AG04450 (cell line): ENCODE measurements around the gene CD160. TPM values are rescaled to one million over a fixed set of nuclear protein-coding genes. Genes with fewer than 3 reads are reported as not detected.
"Not testable (repeated sequence)": the region's sequence is repeated elsewhere in the genome, so short reads cannot be mapped to it uniquely, and the experiment has no call there.

Experiments
- CTCF ChIA-PET: fragments of 300-600, 350-600 bp; formaldehyde crosslinking; extraction: SDS; loops from one replicate; lab custom pipeline; 2022; ENCODE audit warnings: antibody characterized with exemption, inconsistent platforms; lab: Charles Lee
- POLR2A ChIA-PET: fragments of 350-600 bp; formaldehyde crosslinking; extraction: SDS; loops from one replicate; lab custom pipeline; 2021; ENCODE audit warnings: antibody characterized with exemption, inconsistent platforms; lab: Yijun Ruan, JAX
- DNase-seq: peaks from one replicate; pipeline ENCODE4 v3.0.0-alpha.2; 2011; ENCODE audit warnings: low read depth, low spot score
- H3K27ac ChIP-seq: one replicate; pipeline ENCODE4 v1.5.1; 2012; ENCODE audit warnings: low read depth, low read length, control low read depth
- H3K27me3 ChIP-seq: one replicate; pipeline ENCODE4 v1.6.0; 2012; ENCODE audit warnings: low read length; ENCODE audit not compliant: control insufficient read depth, insufficient read depth
- H3K4me3 ChIP-seq: 2 replicates; pipeline ENCODE4 v1.5.1; 2011; ENCODE audit warnings: mild to moderate bottlenecking, low read depth, low read length, control low read depth
- H3K9me3 ChIP-seq: 2 replicates; pipeline ENCODE4 v1.5.1; 2012; ENCODE audit warnings: low read length; ENCODE audit not compliant: control insufficient read depth, insufficient read depth
- polyA plus RNA-seq: library from polyadenylated mRNA; depleted of rRNA; stranded (reverse); fragments of >200 nt; gene quantifications from 2 replicates; pipeline ENCODE4 v1.2.3, GENCODE V29; 2011
- TF ChIP-seq, protein P1 (sequence below): IDR thresholded peaks from 2 replicates; pipeline ENCODE4 v1.5.1; 2011; ENCODE audit warnings: low read depth, low read length, control low read depth, inconsistent platforms

CD160 gene
- polyA plus RNA-seq, 1 experiment = 0.05 TPM

DNA sequence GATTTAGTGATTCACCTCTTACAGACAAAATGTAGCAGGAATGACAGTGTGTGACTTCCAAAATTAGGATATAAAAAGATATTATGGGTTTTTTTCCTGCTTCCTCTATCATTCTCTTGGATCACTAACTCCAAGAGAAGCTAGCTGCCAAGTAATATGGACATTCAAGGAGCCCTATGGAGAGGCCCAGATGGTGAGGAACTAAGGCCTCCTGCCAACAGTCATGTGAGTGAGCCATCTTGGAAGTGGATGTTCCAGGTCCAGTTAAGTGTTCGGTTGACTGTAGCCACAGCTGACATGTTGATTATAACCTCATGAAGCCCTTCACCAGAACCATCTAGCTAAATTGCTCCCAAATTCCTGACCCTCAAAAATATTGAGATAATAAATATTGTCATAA lies 38.8 kb downstream of the CD160 start:
- H3K4me3 ChIP-seq = no peak overlapping the region
- POLR2A ChIA-PET = no interaction called here
- CTCF ChIA-PET = no interaction called here
- TF ChIP-seq, protein P1, sequence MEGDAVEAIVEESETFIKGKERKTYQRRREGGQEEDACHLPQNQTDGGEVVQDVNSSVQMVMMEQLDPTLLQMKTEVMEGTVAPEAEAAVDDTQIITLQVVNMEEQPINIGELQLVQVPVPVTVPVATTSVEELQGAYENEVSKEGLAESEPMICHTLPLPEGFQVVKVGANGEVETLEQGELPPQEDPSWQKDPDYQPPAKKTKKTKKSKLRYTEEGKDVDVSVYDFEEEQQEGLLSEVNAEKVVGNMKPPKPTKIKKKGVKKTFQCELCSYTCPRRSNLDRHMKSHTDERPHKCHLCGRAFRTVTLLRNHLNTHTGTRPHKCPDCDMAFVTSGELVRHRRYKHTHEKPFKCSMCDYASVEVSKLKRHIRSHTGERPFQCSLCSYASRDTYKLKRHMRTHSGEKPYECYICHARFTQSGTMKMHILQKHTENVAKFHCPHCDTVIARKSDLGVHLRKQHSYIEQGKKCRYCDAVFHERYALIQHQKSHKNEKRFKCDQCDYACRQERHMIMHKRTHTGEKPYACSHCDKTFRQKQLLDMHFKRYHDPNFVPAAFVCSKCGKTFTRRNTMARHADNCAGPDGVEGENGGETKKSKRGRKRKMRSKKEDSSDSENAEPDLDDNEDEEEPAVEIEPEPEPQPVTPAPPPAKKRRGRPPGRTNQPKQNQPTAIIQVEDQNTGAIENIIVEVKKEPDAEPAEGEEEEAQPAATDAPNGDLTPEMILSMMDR = no peak
- DNase-seq = no peak
- H3K27ac ChIP-seq = no peak overlapping the region
- H3K27me3 ChIP-seq = no peaks in the 10 kb centered on the region
- H3K9me3 ChIP-seq = peaks cover 7% of the 10 kb centered on the region

DNA sequence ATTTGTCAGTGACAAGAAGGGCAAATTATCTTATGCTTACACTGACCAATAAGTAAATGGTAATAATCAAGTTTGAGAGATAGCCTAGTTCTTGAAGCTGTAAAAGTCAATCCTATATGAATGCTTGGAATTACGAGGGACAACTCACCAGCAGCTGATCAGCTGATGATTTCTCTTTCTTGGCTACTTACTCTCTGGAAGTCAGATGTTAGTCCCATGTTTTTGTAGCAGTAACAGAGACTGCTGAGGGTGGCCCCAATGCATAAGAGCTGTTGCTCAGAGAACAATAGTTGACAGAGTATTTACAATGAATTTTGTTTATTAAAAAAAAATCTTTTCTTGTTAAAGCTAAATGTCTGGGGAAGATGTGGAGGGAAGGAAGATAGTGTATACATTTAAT lies 39.3 kb downstream of the CD160 start:
- peaks cover 7% of the 10 kb centered on the region for H3K9me3 ChIP-seq
- DNase-seq = no peak
- CTCF ChIA-PET = no interaction called here
- POLR2A ChIA-PET = no interaction called here
- H3K27me3 ChIP-seq = no peaks in the 10 kb centered on the region
- no peak overlapping the region for H3K4me3 ChIP-seq
- TF ChIP-seq, protein P1 = no peak
- no peak overlapping the region for H3K27ac ChIP-seq

DNA sequence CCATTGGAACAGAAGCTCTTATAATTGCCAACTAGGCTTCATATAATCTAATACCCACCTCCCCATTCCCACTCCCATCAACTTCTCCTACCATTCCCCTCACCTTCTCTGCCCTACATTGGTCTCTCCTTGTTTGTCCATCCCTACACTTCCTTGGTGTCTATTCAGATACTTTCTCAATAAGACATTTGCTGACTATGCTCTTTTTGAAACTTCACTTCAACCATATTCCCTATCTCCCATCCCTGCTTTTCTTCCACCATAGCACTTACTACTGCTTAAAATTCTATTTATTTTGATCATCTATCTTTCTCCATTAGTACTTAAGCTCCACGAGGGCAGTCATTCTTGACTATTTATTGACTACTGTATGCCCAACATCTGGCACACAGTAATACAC lies 40.4 kb downstream of the CD160 start:
- DNase-seq = no peak
- Histone ChIP-seq H3K9me3 (peaks cover 7% of the 10 kb centered on the region), H3K27me3 (no peaks in the 10 kb centered on the region), H3K4me3 (no peak overlapping the region), H3K27ac (no peak overlapping the region)
- ChIA-PET CTCF (no interaction called here), POLR2A (no interaction called here)
- TF ChIP-seq, protein P1 = no peak

DNA sequence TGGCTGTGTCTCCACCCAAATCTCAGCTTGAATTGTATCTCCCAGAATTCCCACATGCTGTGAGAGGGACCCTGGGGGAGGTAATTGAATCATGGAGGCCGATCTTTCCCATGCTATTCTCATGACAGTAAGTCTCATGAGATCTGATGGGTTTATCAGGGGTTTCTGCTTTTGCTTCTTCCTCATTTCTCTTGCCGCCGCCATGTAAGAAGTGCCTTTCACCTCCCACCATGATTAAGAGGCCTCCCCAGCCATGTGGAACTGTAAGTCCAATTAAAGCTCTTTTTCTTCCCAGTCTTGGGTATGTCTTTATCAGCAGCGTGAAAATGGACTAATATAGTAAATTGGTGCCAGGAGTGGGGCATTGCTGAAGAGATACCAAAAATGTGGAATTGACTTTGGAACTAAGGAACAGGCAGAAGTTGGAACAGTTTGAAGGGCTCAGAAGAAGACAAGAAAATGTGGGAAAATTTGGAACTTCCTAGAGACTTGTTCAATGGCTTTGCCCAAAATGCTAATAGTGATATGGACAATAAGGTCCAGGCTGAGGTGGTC lies 41.2 kb downstream of the CD160 start:
- DNase-seq, CTCF ChIA-PET, H3K9me3 ChIP-seq, H3K27ac ChIP-seq, POLR2A ChIA-PET, H3K4me3 ChIP-seq, H3K27me3 ChIP-seq: not testable (repeated sequence)

DNA sequence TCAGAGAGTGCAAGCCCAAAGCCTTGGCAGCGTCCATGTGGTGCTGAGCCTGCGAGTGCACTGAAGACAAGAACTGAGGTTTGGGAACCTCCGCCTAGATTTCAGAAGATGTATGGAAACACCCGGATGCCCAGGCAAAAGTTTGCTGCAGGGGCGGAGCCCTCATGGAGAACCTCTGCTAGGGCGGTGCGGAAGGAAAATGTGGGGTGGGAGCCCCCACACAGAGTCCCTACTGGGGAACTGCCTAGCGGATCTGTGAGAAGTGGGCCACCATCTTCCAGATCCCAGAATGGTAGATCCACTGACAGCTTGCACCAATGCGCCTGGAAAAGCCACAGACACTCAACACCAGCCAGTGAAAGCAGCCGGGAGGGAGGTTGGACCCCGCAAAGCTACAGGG lies 42.2 kb downstream of the CD160 start:
- DNase-seq, CTCF ChIA-PET, H3K4me3 ChIP-seq, H3K27ac ChIP-seq, H3K9me3 ChIP-seq, H3K27me3 ChIP-seq, POLR2A ChIA-PET: not testable (repeated sequence)

DNA sequence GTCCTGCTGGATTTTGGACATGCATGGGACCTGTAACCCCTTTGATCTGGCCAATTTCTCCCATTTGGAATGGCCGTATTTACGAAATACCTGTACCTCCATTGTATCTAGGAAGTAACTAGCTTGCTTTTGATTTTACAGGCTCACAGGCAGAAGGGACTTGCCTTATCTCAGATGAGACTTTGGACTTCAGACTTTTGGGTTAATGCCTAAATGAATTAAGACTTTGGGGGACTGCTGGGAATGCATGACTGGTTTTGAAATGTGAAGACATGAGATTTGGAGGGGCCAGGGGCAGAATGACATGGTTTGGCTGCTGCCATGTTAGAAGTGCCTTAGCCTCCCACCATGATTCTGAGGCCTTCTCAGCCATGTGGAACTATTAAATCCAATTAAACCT lies 42.7 kb downstream of the CD160 start:
- CTCF ChIA-PET, POLR2A ChIA-PET: not testable (repeated sequence)

DNA sequence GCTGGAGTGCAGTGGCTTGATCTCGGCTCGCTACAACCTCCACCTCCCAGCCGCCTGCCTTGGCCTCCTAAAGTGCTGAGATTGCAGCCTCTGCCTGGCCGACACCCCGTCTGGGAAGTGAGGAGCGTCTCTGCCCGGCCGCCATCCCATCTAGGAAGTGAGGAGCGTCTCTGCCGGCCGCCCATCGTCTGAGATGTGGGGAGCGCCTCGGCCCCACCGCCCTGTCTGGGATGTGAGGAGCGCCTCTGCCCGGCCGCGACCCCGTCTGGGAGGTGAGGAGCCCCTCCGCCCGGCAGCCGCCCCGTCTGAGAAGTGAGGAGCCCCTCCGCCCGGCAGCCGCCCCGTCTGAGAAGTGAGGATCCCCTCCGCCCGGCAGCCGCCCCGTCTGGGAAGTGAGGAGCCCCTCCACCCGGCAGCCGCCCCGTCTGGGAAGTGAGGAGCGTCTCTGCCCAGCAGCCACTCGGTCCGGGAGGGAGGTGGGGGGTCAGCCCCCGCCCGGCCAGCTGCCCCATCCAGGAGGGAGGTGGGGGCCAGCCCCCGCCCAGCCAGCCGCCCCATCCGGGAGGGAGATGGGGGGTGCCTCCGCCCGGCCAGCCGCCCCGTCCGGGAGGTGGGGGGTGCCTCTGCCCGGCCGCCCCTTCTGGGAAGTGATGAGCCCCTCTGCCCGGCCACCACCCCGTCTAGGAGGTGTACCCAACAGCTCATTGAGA lies 45.1 kb downstream of the CD160 start:
- POLR2A ChIA-PET, H3K4me3 ChIP-seq, DNase-seq, H3K27me3 ChIP-seq, H3K27ac ChIP-seq, H3K9me3 ChIP-seq, CTCF ChIA-PET: not testable (repeated sequence)

More for the DNA sequence above, 42.7 kb downstream of the CD160 start:
- not testable (repeated sequence) for H3K9me3 ChIP-seq, H3K27ac ChIP-seq, DNase-seq, H3K4me3 ChIP-seq, H3K27me3 ChIP-seq

DNA sequence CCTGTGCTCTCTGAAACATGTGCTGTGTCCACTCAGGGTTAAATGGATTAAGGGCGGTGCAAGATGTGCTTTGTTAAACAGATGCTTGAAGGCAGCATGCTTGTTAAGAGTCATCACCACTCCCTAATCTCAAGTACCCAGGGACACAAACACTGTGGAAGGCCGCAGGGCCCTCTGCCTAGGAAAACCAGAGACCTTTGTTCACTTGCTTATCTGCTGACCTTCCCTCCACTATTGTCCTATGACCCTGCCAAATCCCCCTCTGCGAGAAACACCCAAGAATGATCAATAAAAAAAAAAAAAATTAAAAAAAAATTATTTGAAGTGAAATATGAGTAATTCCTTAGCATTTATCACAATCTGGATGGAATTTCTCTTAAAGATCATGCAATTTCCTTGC lies 45.8 kb downstream of the CD160 start:
- POLR2A ChIA-PET, H3K27me3 ChIP-seq, H3K4me3 ChIP-seq, CTCF ChIA-PET, H3K9me3 ChIP-seq, DNase-seq, H3K27ac ChIP-seq: not testable (repeated sequence)

DNA sequence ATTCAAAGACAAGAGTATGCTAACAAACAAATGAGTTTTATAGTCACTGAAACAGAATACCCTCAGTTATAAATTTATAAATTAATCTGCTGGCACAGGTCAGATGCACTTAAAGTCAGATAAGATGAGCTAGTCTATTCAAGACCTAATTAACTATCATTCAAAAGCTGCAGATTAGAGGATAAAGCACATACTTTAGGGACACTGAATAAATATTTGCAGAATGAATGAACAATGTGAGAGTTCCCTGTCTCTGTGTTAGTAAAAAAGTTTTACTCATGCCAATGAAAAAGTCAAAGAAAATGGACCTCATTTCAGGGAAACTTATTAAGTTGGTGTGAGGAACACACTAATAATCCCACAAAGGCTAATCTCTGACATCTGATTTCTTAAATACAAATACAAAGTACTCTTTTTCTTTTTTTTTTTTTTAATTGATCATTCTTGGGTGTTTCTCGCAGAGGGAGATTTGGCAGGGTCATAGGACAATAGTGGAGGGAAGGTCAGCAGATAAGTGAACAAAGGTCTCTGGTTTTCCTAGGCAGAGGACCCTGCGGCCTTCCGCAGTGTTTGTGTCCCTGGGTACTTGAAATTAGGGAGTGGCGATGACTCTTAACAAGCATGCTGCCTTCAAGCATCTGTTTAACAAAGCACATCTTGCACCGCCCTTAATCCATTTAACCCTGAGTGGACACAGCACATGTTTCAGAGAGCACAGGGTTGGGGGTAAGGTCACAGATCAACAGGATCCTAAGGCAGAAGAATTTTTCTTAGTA lies 46.5 kb downstream of the CD160 start:
- CTCF ChIA-PET = not testable (repeated sequence)

More for the DNA sequence above, 46.5 kb downstream of the CD160 start:
- POLR2A ChIA-PET, H3K4me3 ChIP-seq, H3K27me3 ChIP-seq, H3K9me3 ChIP-seq, H3K27ac ChIP-seq, DNase-seq: not testable (repeated sequence)
